Liver (tissue), 3 donors: Measurements from ENCODE around the gene SYTL3.

Experiments used
- HNF4G ChIP-seq: IDR thresholded peaks from 2 replicates; pipeline ENCODE4 v1.6.1; 2016; ENCODE audit warnings: antibody characterized with exemption
- RAD21 ChIP-seq, 2 donors: IDR thresholded peaks; 2 replicates each; pipeline ENCODE4 v1.6.1; 2016; ENCODE audit warnings: antibody characterized with exemption in 2 of 2, mild to moderate bottlenecking in 2 of 2
- TAF1 ChIP-seq: conservative IDR thresholded peaks from 2 replicates; pipeline ENCODE4 v1.6.1; 2016; ENCODE audit warnings: antibody characterized with exemption, mild to moderate bottlenecking
- YY1 ChIP-seq: IDR thresholded peaks from 2 replicates; pipeline ENCODE4 v1.6.1; 2016; ENCODE audit warnings: antibody characterized with exemption, mild to moderate bottlenecking
- TF ChIP-seq, protein P1 (sequence below): fragments of 150-350 bp; IDR thresholded peaks from 2 replicates; pipeline ENCODE4 v1.5.1; 2017; ENCODE audit warnings: improper control_type of control experiment, low read depth, low read length; ENCODE audit not compliant: missing input control
- TF ChIP-seq, protein P2 (sequence below): IDR thresholded peaks from 2 replicates; pipeline ENCODE4 v1.6.1; 2016; ENCODE audit warnings: antibody characterized with exemption
- donor health status: healthy.
- donor health status: healthy.

DNA sequence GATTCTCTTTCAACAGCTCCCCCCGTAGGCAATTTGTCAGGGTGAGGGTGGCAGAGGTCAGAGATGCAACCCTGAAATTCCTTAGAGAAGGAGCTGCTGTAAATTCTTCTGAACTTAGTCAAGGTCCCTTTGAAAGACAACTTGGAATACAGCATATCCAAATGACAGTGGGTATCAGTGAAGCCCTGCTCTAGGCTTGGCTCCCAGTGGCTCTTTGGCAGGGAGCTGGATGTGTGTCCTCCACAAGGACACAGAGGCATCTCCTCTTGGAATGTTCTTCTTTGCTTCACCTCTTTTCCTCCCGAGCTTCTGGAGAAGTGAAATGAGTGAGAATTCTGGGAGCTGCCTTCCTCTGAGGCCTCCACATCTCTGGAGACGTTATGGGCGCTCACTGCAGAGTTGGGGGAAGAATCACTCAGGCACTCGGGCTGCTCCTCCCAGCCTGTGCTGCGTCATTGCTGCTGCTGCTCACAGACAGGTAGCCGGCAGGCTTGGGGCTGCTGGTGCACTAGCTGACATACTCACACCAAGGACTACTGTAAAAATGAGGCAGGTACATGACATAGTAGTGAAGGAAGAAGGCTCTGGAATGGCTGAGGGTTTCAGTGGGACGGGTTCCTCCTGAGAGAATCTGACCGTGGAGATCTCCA, 39.4 kb upstream of the SYTL3 start:
- TF ChIP-seq YY1 (no peak), TAF1 (no peak), HNF4G (no peak), RAD21 (IDR thresholded peaks at IDR 0.05) (no peak)
- TF ChIP-seq, protein P1, sequence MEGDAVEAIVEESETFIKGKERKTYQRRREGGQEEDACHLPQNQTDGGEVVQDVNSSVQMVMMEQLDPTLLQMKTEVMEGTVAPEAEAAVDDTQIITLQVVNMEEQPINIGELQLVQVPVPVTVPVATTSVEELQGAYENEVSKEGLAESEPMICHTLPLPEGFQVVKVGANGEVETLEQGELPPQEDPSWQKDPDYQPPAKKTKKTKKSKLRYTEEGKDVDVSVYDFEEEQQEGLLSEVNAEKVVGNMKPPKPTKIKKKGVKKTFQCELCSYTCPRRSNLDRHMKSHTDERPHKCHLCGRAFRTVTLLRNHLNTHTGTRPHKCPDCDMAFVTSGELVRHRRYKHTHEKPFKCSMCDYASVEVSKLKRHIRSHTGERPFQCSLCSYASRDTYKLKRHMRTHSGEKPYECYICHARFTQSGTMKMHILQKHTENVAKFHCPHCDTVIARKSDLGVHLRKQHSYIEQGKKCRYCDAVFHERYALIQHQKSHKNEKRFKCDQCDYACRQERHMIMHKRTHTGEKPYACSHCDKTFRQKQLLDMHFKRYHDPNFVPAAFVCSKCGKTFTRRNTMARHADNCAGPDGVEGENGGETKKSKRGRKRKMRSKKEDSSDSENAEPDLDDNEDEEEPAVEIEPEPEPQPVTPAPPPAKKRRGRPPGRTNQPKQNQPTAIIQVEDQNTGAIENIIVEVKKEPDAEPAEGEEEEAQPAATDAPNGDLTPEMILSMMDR, result no peak
- TF ChIP-seq, protein P2, sequence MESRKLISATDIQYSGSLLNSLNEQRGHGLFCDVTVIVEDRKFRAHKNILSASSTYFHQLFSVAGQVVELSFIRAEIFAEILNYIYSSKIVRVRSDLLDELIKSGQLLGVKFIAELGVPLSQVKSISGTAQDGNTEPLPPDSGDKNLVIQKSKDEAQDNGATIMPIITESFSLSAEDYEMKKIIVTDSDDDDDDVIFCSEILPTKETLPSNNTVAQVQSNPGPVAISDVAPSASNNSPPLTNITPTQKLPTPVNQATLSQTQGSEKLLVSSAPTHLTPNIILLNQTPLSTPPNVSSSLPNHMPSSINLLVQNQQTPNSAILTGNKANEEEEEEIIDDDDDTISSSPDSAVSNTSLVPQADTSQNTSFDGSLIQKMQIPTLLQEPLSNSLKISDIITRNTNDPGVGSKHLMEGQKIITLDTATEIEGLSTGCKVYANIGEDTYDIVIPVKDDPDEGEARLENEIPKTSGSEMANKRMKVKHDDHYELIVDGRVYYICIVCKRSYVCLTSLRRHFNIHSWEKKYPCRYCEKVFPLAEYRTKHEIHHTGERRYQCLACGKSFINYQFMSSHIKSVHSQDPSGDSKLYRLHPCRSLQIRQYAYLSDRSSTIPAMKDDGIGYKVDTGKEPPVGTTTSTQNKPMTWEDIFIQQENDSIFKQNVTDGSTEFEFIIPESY, result no peak
